Activated CD8-positive, alpha-beta memory T cell treated with anti-CD3 and anti-CD28 coated beads, Interleukin-2, amount 50 U/mL, for 24 hours (primary cell): ENCODE results near the gene PIK3R4.

Experiments
- DNase-seq: peaks from one replicate; pipeline ENCODE4 v3.0.0-alpha.2; 2020; ENCODE audit errors: extremely low read depth

The PIK3R4 gene

GRCh38 chr3:130640027-130640426, 106.6 kb downstream of the PIK3R4 start:
- DNase-seq = no peak

- no peak for DNase-seq
These were observed 110.0 kb downstream of the PIK3R4 start for GRCh38 chr3:130636480-130637234.

GRCh38 chr3:130635978-130636377, 110.7 kb downstream of the PIK3R4 start:
- no peak for DNase-seq

- no peak for DNase-seq
These were observed 111.3 kb downstream of the PIK3R4 start for GRCh38 chr3:130635285-130635684.
